Measurements from ENCODE around the gene WDR27.

Gene WDR27

DNA sequence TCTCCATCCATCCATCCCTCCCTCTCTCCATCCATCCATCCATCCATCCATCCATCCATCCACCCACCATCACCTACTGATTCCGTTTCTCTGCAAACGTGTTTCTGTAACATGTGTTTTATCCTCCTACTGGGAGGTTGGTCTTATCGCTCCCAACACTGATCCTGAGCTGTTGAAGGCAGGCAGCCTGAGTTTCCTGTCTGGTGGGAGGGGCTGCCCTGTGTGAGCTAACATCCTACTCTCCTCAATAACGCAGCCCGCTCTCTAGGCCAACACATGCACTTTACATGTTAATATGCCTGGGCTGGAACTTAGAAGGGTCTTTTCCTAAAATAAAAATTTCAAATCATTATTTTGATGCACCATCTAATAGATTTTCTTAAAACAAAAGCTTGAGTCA lies 126.5 kb downstream of the WDR27 start:
- no peak overlapping the region for H3K4me2 ChIP-seq (ENCODE audit: insufficient read depth, low read length, poor library complexity, severe bottlenecking)
- no peaks in the 10 kb centered on the region for H3K4me1 ChIP-seq (ENCODE audit: control insufficient read depth in 2 of 2, insufficient read depth in 1 of 2, low read depth in 1 of 2, low read length in 2 of 2)
- H3K14ac ChIP-seq (ENCODE audit: low read length): no peak overlapping the region
- peaks cover 0 to 13% of the 10 kb centered on the region in 2 donors for H3K36me3 ChIP-seq (replicated peaks in 1 of 2; ENCODE audit: control insufficient read depth in 2 of 2, insufficient read depth in 2 of 2, low read length in 2 of 2)
- H3K27me3 ChIP-seq (ENCODE audit: control insufficient read depth in 3 of 3, insufficient read depth in 3 of 3, low read depth in 1 of 3, low read length in 3 of 3): no peaks in the 10 kb centered on the region
- no CpG with 5 or more reads among the region's 5 CpGs for WGBS, 2 donors (ENCODE audit: extremely low coverage in 2 of 2, insufficient read length in 2 of 2, insufficient replicate concordance in 1 of 2)
- no peak overlapping the region for H2BK120ac ChIP-seq (ENCODE audit: low read depth, low read length)
- H2BK12ac ChIP-seq (ENCODE audit: low read length): no peak overlapping the region
- no peak overlapping the region for H2BK5ac ChIP-seq (ENCODE audit: low read length)
- no peak overlapping the region for H4K91ac ChIP-seq (ENCODE audit: low read depth, low read length, poor library complexity)
- H3K23ac ChIP-seq (ENCODE audit: low read depth, low read length, poor library complexity): no peak overlapping the region
- H3K9me3 ChIP-seq (replicated peaks in 1 of 2; ENCODE audit: control insufficient read depth in 2 of 2, insufficient read depth in 1 of 2, low read depth in 1 of 2, low read length in 2 of 2): peaks cover 6 to 12% of the 10 kb centered on the region in 2 donors
- H3K79me1 ChIP-seq (ENCODE audit: low read depth, low read length): no peaks in the 10 kb centered on the region
- H4K8ac ChIP-seq (ENCODE audit: low read depth, low read length): no peak overlapping the region
- H3K9ac ChIP-seq (ENCODE audit: low read depth, low read length, poor library complexity): no peak overlapping the region
- H2BK15ac ChIP-seq (ENCODE audit: low read length): no peak overlapping the region
- no peak overlapping the region for H2AFZ ChIP-seq (ENCODE audit: low read length)
- H3K4me3 ChIP-seq (ENCODE audit: low read length in 2 of 2): no peak overlapping the region
- no peak overlapping the region for H3K18ac ChIP-seq (ENCODE audit: low read length)
- H3K27ac ChIP-seq (replicated peaks; ENCODE audit: low read length): no peak overlapping the region
- no peak for DNase-seq (ENCODE audit: low spot score)
- no peak overlapping the region for H3K4ac ChIP-seq (ENCODE audit: low read length)
- H2AK5ac ChIP-seq (ENCODE audit: low read depth, low read length): no peak overlapping the region

DNA sequence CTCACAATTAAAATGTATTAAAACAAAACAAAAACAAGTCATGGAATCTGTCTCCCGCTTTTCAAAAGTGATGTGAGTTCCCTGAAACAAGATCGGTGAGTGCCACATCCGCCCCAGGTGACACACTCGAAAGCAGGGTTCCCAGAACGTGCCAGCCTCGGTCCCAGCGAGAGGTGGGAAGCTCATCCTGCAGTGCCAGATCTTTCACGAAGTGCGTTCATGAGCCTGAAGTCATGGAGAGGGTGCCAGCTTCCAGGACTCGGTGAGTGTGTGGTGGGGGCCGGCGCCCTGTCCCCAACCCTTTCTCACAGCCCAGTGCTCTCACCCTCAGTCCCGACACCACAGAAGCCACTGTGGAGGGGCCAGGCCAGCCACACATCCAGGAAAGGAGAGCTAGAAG lies 127.4 kb downstream of the WDR27 start:
- H3K4me1 ChIP-seq (ENCODE audit: control insufficient read depth in 2 of 2, insufficient read depth in 1 of 2, low read depth in 1 of 2, low read length in 2 of 2): no peaks in the 10 kb centered on the region
- H3K27ac ChIP-seq (replicated peaks; ENCODE audit: low read length): no peak overlapping the region
- H3K9me3 ChIP-seq (replicated peaks in 1 of 2; ENCODE audit: control insufficient read depth in 2 of 2, insufficient read depth in 1 of 2, low read depth in 1 of 2, low read length in 2 of 2): peaks cover 3 to 5% of the 10 kb centered on the region in 2 donors
- no peak overlapping the region for H2BK5ac ChIP-seq (ENCODE audit: low read length)
- no peak overlapping the region for H3K4ac ChIP-seq (ENCODE audit: low read length)
- H4K8ac ChIP-seq (ENCODE audit: low read depth, low read length): no peak overlapping the region
- no peak overlapping the region for H2AFZ ChIP-seq (ENCODE audit: low read length)
- peak overlapping the region; percentile 53 for H3K18ac ChIP-seq (ENCODE audit: low read length)
- H3K14ac ChIP-seq (ENCODE audit: low read length): peak overlapping the region; percentile 66
- no peak overlapping the region for H3K4me3 ChIP-seq (ENCODE audit: low read length in 2 of 2)
- H3K4me2 ChIP-seq (ENCODE audit: insufficient read depth, low read length, poor library complexity, severe bottlenecking): no peak overlapping the region
- H3K27me3 ChIP-seq (ENCODE audit: control insufficient read depth in 3 of 3, insufficient read depth in 3 of 3, low read depth in 1 of 3, low read length in 3 of 3): no peaks in the 10 kb centered on the region
- H3K23ac ChIP-seq (ENCODE audit: low read depth, low read length, poor library complexity): no peak overlapping the region
- WGBS, 2 donors (ENCODE audit: extremely low coverage in 2 of 2, insufficient read length in 2 of 2, insufficient replicate concordance in 1 of 2): no CpG with 5 or more reads among the region's 13 CpGs
- no peak overlapping the region for H2BK120ac ChIP-seq (ENCODE audit: low read depth, low read length)
- no peak overlapping the region for H2BK15ac ChIP-seq (ENCODE audit: low read length)
- H2AK5ac ChIP-seq (ENCODE audit: low read depth, low read length): peak overlapping the region; percentile 88
- H4K91ac ChIP-seq (ENCODE audit: low read depth, low read length, poor library complexity): no peak overlapping the region
- H3K79me1 ChIP-seq (ENCODE audit: low read depth, low read length): no peaks in the 10 kb centered on the region
- peaks cover 2 to 15% of the 10 kb centered on the region in 2 donors for H3K36me3 ChIP-seq (replicated peaks in 1 of 2; ENCODE audit: control insufficient read depth in 2 of 2, insufficient read depth in 2 of 2, low read length in 2 of 2)
- DNase-seq (ENCODE audit: low spot score): no peak
- H2BK12ac ChIP-seq (ENCODE audit: low read length): no peak overlapping the region
- no peak overlapping the region for H3K9ac ChIP-seq (ENCODE audit: low read depth, low read length, poor library complexity)

DNA sequence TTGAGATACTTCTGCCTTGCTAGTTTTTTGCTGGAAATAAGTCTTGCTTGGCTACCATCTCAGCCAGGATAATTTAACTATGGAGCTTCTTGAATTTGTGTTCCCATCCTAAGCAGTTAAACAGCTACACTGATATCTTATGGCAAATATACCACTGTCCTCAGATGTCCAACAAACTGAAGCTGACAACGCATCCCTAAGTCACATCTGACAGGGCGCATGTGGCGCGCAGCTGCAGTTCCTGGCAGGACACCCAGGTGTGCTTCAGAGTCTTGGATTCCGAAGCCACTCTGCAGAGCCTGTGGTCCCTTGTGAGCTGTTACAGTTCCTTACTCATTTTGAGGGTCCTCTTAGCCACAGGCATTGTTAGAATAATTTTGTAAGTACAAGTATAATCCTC lies 127.9 kb downstream of the WDR27 start:
- H3K9me3 ChIP-seq (replicated peaks in 1 of 2; ENCODE audit: control insufficient read depth in 2 of 2, insufficient read depth in 1 of 2, low read depth in 1 of 2, low read length in 2 of 2): peaks cover 0 to 3% of the 10 kb centered on the region in 2 donors
- no peaks in the 10 kb centered on the region for H3K4me1 ChIP-seq (ENCODE audit: control insufficient read depth in 2 of 2, insufficient read depth in 1 of 2, low read depth in 1 of 2, low read length in 2 of 2)
- H3K79me1 ChIP-seq (ENCODE audit: low read depth, low read length): no peaks in the 10 kb centered on the region
- H2BK12ac ChIP-seq (ENCODE audit: low read length): no peak overlapping the region
- no peak overlapping the region for H2AFZ ChIP-seq (ENCODE audit: low read length)
- H4K91ac ChIP-seq (ENCODE audit: low read depth, low read length, poor library complexity): no peak overlapping the region
- no peaks in the 10 kb centered on the region for H3K27me3 ChIP-seq (ENCODE audit: control insufficient read depth in 3 of 3, insufficient read depth in 3 of 3, low read depth in 1 of 3, low read length in 3 of 3)
- no peak overlapping the region for H2AK5ac ChIP-seq (ENCODE audit: low read depth, low read length)
- H3K4me3 ChIP-seq (ENCODE audit: low read length in 2 of 2): peak overlapping the region in 1 of 2 donors; percentile 43
- H3K4me2 ChIP-seq (ENCODE audit: insufficient read depth, low read length, poor library complexity, severe bottlenecking): no peak overlapping the region
- no peak overlapping the region for H2BK5ac ChIP-seq (ENCODE audit: low read length)
- no peak overlapping the region for H3K27ac ChIP-seq (replicated peaks; ENCODE audit: low read length)
- H3K4ac ChIP-seq (ENCODE audit: low read length): no peak overlapping the region
- H3K9ac ChIP-seq (ENCODE audit: low read depth, low read length, poor library complexity): no peak overlapping the region
- no peak overlapping the region for H2BK15ac ChIP-seq (ENCODE audit: low read length)
- no peak for DNase-seq (ENCODE audit: low spot score)
- H3K23ac ChIP-seq (ENCODE audit: low read depth, low read length, poor library complexity): no peak overlapping the region
- no peak overlapping the region for H2BK120ac ChIP-seq (ENCODE audit: low read depth, low read length)
- WGBS, 2 donors (ENCODE audit: extremely low coverage in 2 of 2, insufficient read length in 2 of 2, insufficient replicate concordance in 1 of 2): no CpG with 5 or more reads among the region's 5 CpGs
- H3K36me3 ChIP-seq (replicated peaks in 1 of 2; ENCODE audit: control insufficient read depth in 2 of 2, insufficient read depth in 2 of 2, low read length in 2 of 2): peaks cover 2 to 12% of the 10 kb centered on the region in 2 donors
- no peak overlapping the region for H4K8ac ChIP-seq (ENCODE audit: low read depth, low read length)
- no peak overlapping the region for H3K18ac ChIP-seq (ENCODE audit: low read length)
- no peak overlapping the region for H3K14ac ChIP-seq (ENCODE audit: low read length)

GRCh38 chr6:169571123-169571962 lies 130.5 kb downstream of the WDR27 start:
- no peaks in the 10 kb centered on the region for H3K9me3 ChIP-seq (replicated peaks in 1 of 2; ENCODE audit: control insufficient read depth in 2 of 2, insufficient read depth in 1 of 2, low read depth in 1 of 2, low read length in 2 of 2)
- H4K8ac ChIP-seq (ENCODE audit: low read depth, low read length): no peak overlapping the region
- no peak overlapping the region for H2AFZ ChIP-seq (ENCODE audit: low read length)
- no peaks in the 10 kb centered on the region for H3K27me3 ChIP-seq (ENCODE audit: control insufficient read depth in 3 of 3, insufficient read depth in 3 of 3, low read depth in 1 of 3, low read length in 3 of 3)
- no peaks in the 10 kb centered on the region for H3K79me1 ChIP-seq (ENCODE audit: low read depth, low read length)
- no peak overlapping the region for H2BK5ac ChIP-seq (ENCODE audit: low read length)
- H3K4me2 ChIP-seq (ENCODE audit: insufficient read depth, low read length, poor library complexity, severe bottlenecking): no peak overlapping the region
- no peak overlapping the region for H3K14ac ChIP-seq (ENCODE audit: low read length)
- H2BK12ac ChIP-seq (ENCODE audit: low read length): no peak overlapping the region
- no peak overlapping the region for H3K4me3 ChIP-seq (ENCODE audit: low read length in 2 of 2)
- H3K27ac ChIP-seq (replicated peaks; ENCODE audit: low read length): no peak overlapping the region
- WGBS, 2 donors (ENCODE audit: extremely low coverage in 2 of 2, insufficient read length in 2 of 2, insufficient replicate concordance in 1 of 2): no CpG with 5 or more reads among the region's 12 CpGs
- no peak overlapping the region for H3K18ac ChIP-seq (ENCODE audit: low read length)
- no peak overlapping the region for H3K9ac ChIP-seq (ENCODE audit: low read depth, low read length, poor library complexity)
- H3K4ac ChIP-seq (ENCODE audit: low read length): no peak overlapping the region
- H3K23ac ChIP-seq (ENCODE audit: low read depth, low read length, poor library complexity): no peak overlapping the region
- no peak overlapping the region for H2BK120ac ChIP-seq (ENCODE audit: low read depth, low read length)
- peaks cover 2 to 7% of the 10 kb centered on the region in 2 donors for H3K36me3 ChIP-seq (replicated peaks in 1 of 2; ENCODE audit: control insufficient read depth in 2 of 2, insufficient read depth in 2 of 2, low read length in 2 of 2)
- H2BK15ac ChIP-seq (ENCODE audit: low read length): no peak overlapping the region
- no peak for DNase-seq (ENCODE audit: low spot score)
- H2AK5ac ChIP-seq (ENCODE audit: low read depth, low read length): no peak overlapping the region
- no peak overlapping the region for H4K91ac ChIP-seq (ENCODE audit: low read depth, low read length, poor library complexity)
- H3K4me1 ChIP-seq (ENCODE audit: control insufficient read depth in 2 of 2, insufficient read depth in 1 of 2, low read depth in 1 of 2, low read length in 2 of 2): no peaks in the 10 kb centered on the region
